GM12878 (cell line): Measurements from ENCODE around the gene HERPUD1. TPM values are rescaled to one million over a fixed set of nuclear protein-coding genes. Genes with fewer than 3 reads are reported as not detected.
A peak's percentile ranks its signal among the peaks of the same experiment; 100 is the strongest.

ENCODE experiments used
- BCL11A ChIP-seq: IDR thresholded peaks from 2 replicates; pipeline ENCODE4 v1.6.1; 2011; ENCODE audit warnings: low read depth, low read length
- BCL3 ChIP-seq: IDR thresholded peaks from 2 replicates; pipeline ENCODE4 v1.6.1; 2011; ENCODE audit warnings: borderline replicate concordance, low read depth, mild to moderate bottlenecking, moderate library complexity, low read length; ENCODE audit not compliant: insufficient read depth, poor library complexity, severe bottlenecking
- CEBPZ ChIP-seq: fragments of 150-350 bp; IDR thresholded peaks from 2 replicates; pipeline ENCODE4 v1.6.1; 2016; ENCODE audit warnings: low read depth, low read length
- CREM ChIP-seq: IDR thresholded peaks from 2 replicates; pipeline ENCODE4 v1.6.1; 2014; ENCODE audit warnings: antibody characterized with exemption, low read depth
- ELK1 ChIP-seq: IDR thresholded peaks from 2 replicates; pipeline ENCODE4 v1.6.1; 2012; ENCODE audit warnings: low read depth, low read length, improper control_type of control experiment
- EP300 ChIP-seq, 2 experiments: fragments of 150-350 bp in 1 of 2; IDR thresholded peaks; 2 replicates each; pipeline ENCODE4 v1.6.1; 2011 to 2012; ENCODE audit warnings: low read depth in 2 of 2, low read length in 2 of 2, borderline replicate concordance in 1 of 2, improper control_type of control experiment in 1 of 2, inconsistent platforms in 1 of 2; ENCODE audit not compliant: control insufficient read depth in 1 of 2
- HDGF ChIP-seq: fragments of 450-650 bp; IDR thresholded peaks from 2 replicates; pipeline ENCODE4 v1.6.1; 2016; ENCODE audit warnings: antibody characterized with exemption
- HSF1 ChIP-seq: fragments of 150-350 bp; IDR thresholded peaks from 2 replicates; pipeline ENCODE4 v1.6.1; 2014; ENCODE audit warnings: mild to moderate bottlenecking, low read depth, low read length
- IKZF2 ChIP-seq, 2 experiments: fragments of 450-650 bp; IDR thresholded peaks; 2 replicates each; pipeline ENCODE4 v1.6.1; 2017; ENCODE audit warnings: mild to moderate bottlenecking in 2 of 2, moderate library complexity in 2 of 2
- MXI1 ChIP-seq: fragments of 150-350 bp; IDR thresholded peaks from 2 replicates; pipeline ENCODE4 v1.6.1; 2011; ENCODE audit warnings: low read depth, mild to moderate bottlenecking, inconsistent platforms, low read length, improper control_type of control experiment
- NR2C1 ChIP-seq: fragments of 450-650 bp; IDR thresholded peaks from 2 replicates; pipeline ENCODE4 v1.6.1; 2017; ENCODE audit warnings: antibody characterized with exemption, mild to moderate bottlenecking, moderate library complexity
- RELA ChIP-seq: fragments of 450-650 bp; IDR thresholded peaks from 2 replicates; pipeline ENCODE4 v1.8.0; 2014; ENCODE audit warnings: borderline replicate concordance; ENCODE audit not compliant: partially characterized antibody
- RELB ChIP-seq: fragments of 450-650 bp; IDR thresholded peaks from 2 replicates; pipeline ENCODE4 v1.6.1; 2017; ENCODE audit warnings: low read depth, mild to moderate bottlenecking, moderate library complexity
- TCF12 ChIP-seq: IDR thresholded peaks from 2 replicates; pipeline ENCODE4 v1.6.1; 2011; ENCODE audit warnings: low read depth, mild to moderate bottlenecking, low read length
- ZNF687 ChIP-seq: fragments of 450-650 bp; IDR thresholded peaks from 2 replicates; pipeline ENCODE4 v1.6.1; 2017; ENCODE audit warnings: mild to moderate bottlenecking, moderate library complexity
- polyA plus RNA-seq, 11 experiments: library from polyadenylated mRNA; depleted of rRNA in 4 of 11; unstranded in 6 of 11; stranded (reverse) in 5 of 11; fragments of >200 nt; fragmentation: Nextera tagmentation in 4 of 11; fragmentation: Illumina TruSeq in 1 of 11; extraction: Ambion mirVana in 4 of 11; extraction: Trizol in 1 of 11; gene quantifications; 1 replicate in 1 of 11; 2 replicates in 10 of 11; pipeline versions ENCODE4 v1.2.1 to v1.2.3, GENCODE V29; 2011 to 2016; ENCODE audit warnings: inconsistent platforms in 2 of 11, missing spikeins in 2 of 11, low read depth in 1 of 11
- total RNA-seq, 4 experiments: library from RNA; depleted of rRNA in 3 of 4; stranded (reverse); fragments of >200 nt in 3 of 4; fragmentation: Illumina TruSeq in 1 of 4; extraction: Trizol in 1 of 4; gene quantifications; 2 replicates each; pipeline versions ENCODE4 v1.2.1 to v1.2.3, GENCODE V29; 2013 to 2021

Gene HERPUD1
- total and polyA plus RNA-seq, 10 of the 15 experiments (the other 5 are each of a cell fraction or from before 2014, with no cell fraction given): 32.6 to 212 (median 122) TPM

GRCh38 chr16:56931271-56931891, 561 bp upstream of the HERPUD1 start (continued):
- TF ChIP-seq ZNF687: peak; percentile 95
- peak; percentile 55 for TF ChIP-seq MXI1
- peak; percentile 97 for TF ChIP-seq RELB
- TF ChIP-seq CREM: no peak; the same call in 1 of the 2 replicates
- TF ChIP-seq HSF1: no peak
- TF ChIP-seq TCF12: peak; percentile 96
- no peak for TF ChIP-seq CEBPZ
- peak; percentile 77 for TF ChIP-seq EP300 (IDR thresholded peaks at IDR 0.05; ENCODE audit: borderline replicate concordance in 1 of 2, control insufficient read depth in 1 of 2, low read depth in 2 of 2, low read length in 2 of 2)
- TF ChIP-seq BCL3: peak; percentile 29
- TF ChIP-seq ELK1: peak; percentile 49; the same call in 1 of the 2 replicates
- peak; percentile 95 for TF ChIP-seq IKZF2 (IDR thresholded peaks at IDR 0.05)
- peak; percentile 76 for TF ChIP-seq BCL11A
- no peak for TF ChIP-seq HDGF
- no peak for TF ChIP-seq NR2C1
- peak; percentile 94 for TF ChIP-seq RELA
